HEK293 (cell line): ENCODE results near the gene IL3RA.
A peak's percentile ranks its signal among the peaks of the same experiment; 100 is the strongest.

ENCODE experiments used
- HOXD13 ChIP-seq: sonication (generic); formaldehyde crosslinking; IDR thresholded peaks from 2 replicates; pipeline ENCODE4 v1.8.0; 2022; ENCODE audit warnings: missing genetic modification reagents, borderline replicate concordance
- KLF1 ChIP-seq: fragments of 450-650 bp; formaldehyde crosslinking; IDR thresholded peaks from 2 replicates; pipeline ENCODE4 v1.5.1; 2016; ENCODE audit warnings: missing biosample characterization, missing genetic modification characterization
- KLF8 ChIP-seq: fragments of 450-650 bp; formaldehyde crosslinking; IDR thresholded peaks from 2 replicates; pipeline ENCODE4 v1.5.1; 2016; ENCODE audit warnings: missing biosample characterization, missing genetic modification characterization
- MYNN ChIP-seq: fragments of 450-650 bp; formaldehyde crosslinking; IDR thresholded peaks from 2 replicates; pipeline ENCODE4 v1.5.1; 2016; ENCODE audit warnings: missing biosample characterization, missing genetic modification characterization, borderline replicate concordance
- OVOL3 ChIP-seq: fragments of 450-650 bp; formaldehyde crosslinking; IDR thresholded peaks from 2 replicates; pipeline ENCODE4 v1.5.1; 2016; ENCODE audit warnings: missing biosample characterization, missing genetic modification characterization
- SP2 ChIP-seq: fragments of 450-650 bp; formaldehyde crosslinking; IDR thresholded peaks from 2 replicates; pipeline ENCODE4 v1.5.1; 2016; ENCODE audit warnings: missing biosample characterization, missing genetic modification characterization
- SP7 ChIP-seq: fragments of 450-650 bp; formaldehyde crosslinking; IDR thresholded peaks from 2 replicates; pipeline ENCODE4 v1.5.1; 2016; ENCODE audit warnings: missing biosample characterization, missing genetic modification characterization
- ZBTB17 ChIP-seq: fragments of 450-650 bp; formaldehyde crosslinking; IDR thresholded peaks from 2 replicates; pipeline ENCODE4 v1.5.1; 2016; ENCODE audit warnings: missing biosample characterization, missing genetic modification characterization
- ZNF239 ChIP-seq: fragments of 450-650 bp; formaldehyde crosslinking; IDR thresholded peaks from 2 replicates; pipeline ENCODE4 v1.5.1; 2016; ENCODE audit warnings: missing biosample characterization, missing genetic modification characterization
- ZNF391 ChIP-seq: fragments of 450-650 bp; formaldehyde crosslinking; IDR thresholded peaks from 2 replicates; pipeline ENCODE4 v1.5.1; 2016; ENCODE audit warnings: low read depth, missing biosample characterization, missing genetic modification characterization, borderline replicate concordance
- ZNF660 ChIP-seq: fragments of 450-650 bp; IDR thresholded peaks from 2 replicates; pipeline ENCODE4 v1.5.1; 2018; ENCODE audit warnings: missing biosample characterization, mild to moderate bottlenecking, missing genetic modification characterization
- ZSCAN16 ChIP-seq: fragments of 450-650 bp; formaldehyde crosslinking; IDR thresholded peaks from 2 replicates; pipeline ENCODE4 v1.5.1; 2016; ENCODE audit warnings: missing biosample characterization, missing genetic modification characterization
- ZXDB ChIP-seq: fragments of 450-650 bp; formaldehyde crosslinking; IDR thresholded peaks from 2 replicates; pipeline ENCODE4 v1.5.1; 2016; ENCODE audit warnings: missing biosample characterization, missing genetic modification characterization
- TF ChIP-seq, protein P1 (sequence below): fragments of 450-650 bp; formaldehyde crosslinking; IDR thresholded peaks from 2 replicates; pipeline ENCODE4 v1.5.1; 2016; ENCODE audit warnings: missing biosample characterization, missing genetic modification characterization, borderline replicate concordance
- TF ChIP-seq, protein P2 (sequence below): fragments of 450-650 bp; formaldehyde crosslinking; conservative IDR thresholded peaks from 2 replicates; pipeline ENCODE4 v1.5.1; 2016; ENCODE audit warnings: low read depth, missing biosample characterization, missing genetic modification characterization
- TF ChIP-seq, protein P3 (sequence below): fragments of 450-650 bp; formaldehyde crosslinking; IDR thresholded peaks from 2 replicates; pipeline ENCODE4 v1.5.1; 2016; ENCODE audit warnings: missing biosample characterization, missing genetic modification characterization
- TF ChIP-seq, protein P4 (sequence below): fragments of 450-650 bp; formaldehyde crosslinking; IDR thresholded peaks from 2 replicates; pipeline ENCODE4 v1.5.1; 2016; ENCODE audit warnings: missing biosample characterization, missing genetic modification characterization
- TF ChIP-seq, protein P5 (sequence below): fragments of 450-650 bp; formaldehyde crosslinking; IDR thresholded peaks from 2 replicates; pipeline ENCODE4 v1.5.1; 2017; ENCODE audit warnings: missing biosample characterization, missing genetic modification characterization
- TF ChIP-seq, protein P6 (sequence below): fragments of 450-650 bp; formaldehyde crosslinking; conservative IDR thresholded peaks from 2 replicates; pipeline ENCODE4 v1.5.1; 2016; ENCODE audit warnings: low read depth, missing biosample characterization, missing genetic modification characterization

Gene IL3RA

DNA sequence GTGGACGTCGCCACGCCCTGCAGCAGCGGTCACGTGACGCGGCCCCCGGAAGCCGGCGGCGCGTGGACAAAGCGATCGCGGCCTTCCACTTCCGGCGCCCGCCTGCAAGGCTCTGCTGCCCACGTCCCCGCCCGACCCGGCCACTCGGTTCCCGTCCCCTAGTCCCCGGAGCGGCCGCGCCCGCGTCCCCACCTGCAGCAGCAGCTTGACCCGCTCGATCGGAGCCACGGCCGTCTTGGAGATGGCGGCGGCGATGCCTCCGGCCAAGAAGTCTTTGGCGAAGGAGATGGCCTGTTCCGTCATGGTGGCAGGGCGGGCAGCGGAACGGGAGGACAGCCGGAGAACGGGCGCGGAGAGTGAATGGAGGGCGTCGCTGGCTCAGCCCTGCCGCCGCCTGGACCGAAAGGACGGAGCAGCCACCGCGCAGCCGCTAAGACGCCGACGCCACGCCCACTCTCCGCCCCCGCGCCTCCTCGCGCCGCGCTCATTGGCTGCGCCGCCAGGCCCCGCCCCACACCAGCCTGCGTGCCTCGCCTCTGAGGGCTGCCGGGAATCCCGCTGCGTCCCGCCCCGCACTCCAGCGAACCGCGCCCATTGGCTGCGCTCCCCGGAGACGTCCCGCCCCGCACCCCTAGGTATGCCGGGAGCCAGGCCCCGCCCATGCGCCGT, 55.3 kb downstream of the IL3RA start, which contains the start of gene SLC25A6 (continued):
- TF ChIP-seq, protein P1, sequence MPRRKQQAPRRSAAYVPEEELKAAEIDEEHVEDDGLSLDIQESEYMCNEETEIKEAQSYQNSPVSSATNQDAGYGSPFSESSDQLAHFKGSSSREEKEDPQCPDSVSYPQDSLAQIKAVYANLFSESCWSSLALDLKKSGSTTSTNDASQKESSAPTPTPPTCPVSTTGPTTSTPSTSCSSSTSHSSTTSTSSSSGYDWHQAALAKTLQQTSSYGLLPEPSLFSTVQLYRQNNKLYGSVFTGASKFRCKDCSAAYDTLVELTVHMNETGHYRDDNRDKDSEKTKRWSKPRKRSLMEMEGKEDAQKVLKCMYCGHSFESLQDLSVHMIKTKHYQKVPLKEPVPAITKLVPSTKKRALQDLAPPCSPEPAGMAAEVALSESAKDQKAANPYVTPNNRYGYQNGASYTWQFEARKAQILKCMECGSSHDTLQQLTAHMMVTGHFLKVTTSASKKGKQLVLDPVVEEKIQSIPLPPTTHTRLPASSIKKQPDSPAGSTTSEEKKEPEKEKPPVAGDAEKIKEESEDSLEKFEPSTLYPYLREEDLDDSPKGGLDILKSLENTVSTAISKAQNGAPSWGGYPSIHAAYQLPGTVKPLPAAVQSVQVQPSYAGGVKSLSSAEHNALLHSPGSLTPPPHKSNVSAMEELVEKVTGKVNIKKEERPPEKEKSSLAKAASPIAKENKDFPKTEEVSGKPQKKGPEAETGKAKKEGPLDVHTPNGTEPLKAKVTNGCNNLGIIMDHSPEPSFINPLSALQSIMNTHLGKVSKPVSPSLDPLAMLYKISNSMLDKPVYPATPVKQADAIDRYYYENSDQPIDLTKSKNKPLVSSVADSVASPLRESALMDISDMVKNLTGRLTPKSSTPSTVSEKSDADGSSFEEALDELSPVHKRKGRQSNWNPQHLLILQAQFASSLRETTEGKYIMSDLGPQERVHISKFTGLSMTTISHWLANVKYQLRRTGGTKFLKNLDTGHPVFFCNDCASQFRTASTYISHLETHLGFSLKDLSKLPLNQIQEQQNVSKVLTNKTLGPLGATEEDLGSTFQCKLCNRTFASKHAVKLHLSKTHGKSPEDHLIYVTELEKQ (tag by site-specific recombination): no peak; the same call in 1 of the 2 replicates
- TF ChIP-seq, protein P2, sequence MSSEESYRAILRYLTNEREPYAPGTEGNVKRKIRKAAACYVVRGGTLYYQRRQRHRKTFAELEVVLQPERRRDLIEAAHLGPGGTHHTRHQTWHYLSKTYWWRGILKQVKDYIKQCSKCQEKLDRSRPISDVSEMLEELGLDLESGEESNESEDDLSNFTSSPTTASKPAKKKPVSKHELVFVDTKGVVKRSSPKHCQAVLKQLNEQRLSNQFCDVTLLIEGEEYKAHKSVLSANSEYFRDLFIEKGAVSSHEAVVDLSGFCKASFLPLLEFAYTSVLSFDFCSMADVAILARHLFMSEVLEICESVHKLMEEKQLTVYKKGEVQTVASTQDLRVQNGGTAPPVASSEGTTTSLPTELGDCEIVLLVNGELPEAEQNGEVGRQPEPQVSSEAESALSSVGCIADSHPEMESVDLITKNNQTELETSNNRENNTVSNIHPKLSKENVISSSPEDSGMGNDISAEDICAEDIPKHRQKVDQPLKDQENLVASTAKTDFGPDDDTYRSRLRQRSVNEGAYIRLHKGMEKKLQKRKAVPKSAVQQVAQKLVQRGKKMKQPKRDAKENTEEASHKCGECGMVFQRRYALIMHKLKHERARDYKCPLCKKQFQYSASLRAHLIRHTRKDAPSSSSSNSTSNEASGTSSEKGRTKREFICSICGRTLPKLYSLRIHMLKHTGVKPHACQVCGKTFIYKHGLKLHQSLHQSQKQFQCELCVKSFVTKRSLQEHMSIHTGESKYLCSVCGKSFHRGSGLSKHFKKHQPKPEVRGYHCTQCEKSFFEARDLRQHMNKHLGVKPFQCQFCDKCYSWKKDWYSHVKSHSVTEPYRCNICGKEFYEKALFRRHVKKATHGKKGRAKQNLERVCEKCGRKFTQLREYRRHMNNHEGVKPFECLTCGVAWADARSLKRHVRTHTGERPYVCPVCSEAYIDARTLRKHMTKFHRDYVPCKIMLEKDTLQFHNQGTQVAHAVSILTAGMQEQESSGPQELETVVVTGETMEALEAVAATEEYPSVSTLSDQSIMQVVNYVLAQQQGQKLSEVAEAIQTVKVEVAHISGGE (tag by site-specific recombination): peak; percentile 91
- TF ChIP-seq OVOL3 (tag by site-specific recombination) (peak; percentile 27; the same call in 1 of the 2 replicates), KLF1 (tag by site-specific recombination) (peak; percentile 55; the same call in 1 of the 2 replicates), ZBTB17 (peak; percentile 20), ZXDB (tag by site-specific recombination) (peak; percentile 65), ZSCAN16 (no peak), ZNF239 (0 out of 2 replicates have a peak, but pooled peaks have one; percentile 65), ZNF660 (no peak; the same call in 1 of the 2 replicates), MYNN (tag by site-specific recombination) (0 out of 2 replicates have a peak, but pooled peaks have one; percentile 57), HOXD13 (peak; percentile 72; the same call in 1 of the 2 replicates), SP7 (tag by site-specific recombination) (peak; percentile 52), KLF8 (peak; percentile 25; the same call in 1 of the 2 replicates), ZNF391 (tag by site-specific recombination) (0 out of 2 replicates have a peak, but pooled peaks have one; percentile 18), SP2 (tag by site-specific recombination) (peak; percentile 89)
- TF ChIP-seq, protein P3, sequence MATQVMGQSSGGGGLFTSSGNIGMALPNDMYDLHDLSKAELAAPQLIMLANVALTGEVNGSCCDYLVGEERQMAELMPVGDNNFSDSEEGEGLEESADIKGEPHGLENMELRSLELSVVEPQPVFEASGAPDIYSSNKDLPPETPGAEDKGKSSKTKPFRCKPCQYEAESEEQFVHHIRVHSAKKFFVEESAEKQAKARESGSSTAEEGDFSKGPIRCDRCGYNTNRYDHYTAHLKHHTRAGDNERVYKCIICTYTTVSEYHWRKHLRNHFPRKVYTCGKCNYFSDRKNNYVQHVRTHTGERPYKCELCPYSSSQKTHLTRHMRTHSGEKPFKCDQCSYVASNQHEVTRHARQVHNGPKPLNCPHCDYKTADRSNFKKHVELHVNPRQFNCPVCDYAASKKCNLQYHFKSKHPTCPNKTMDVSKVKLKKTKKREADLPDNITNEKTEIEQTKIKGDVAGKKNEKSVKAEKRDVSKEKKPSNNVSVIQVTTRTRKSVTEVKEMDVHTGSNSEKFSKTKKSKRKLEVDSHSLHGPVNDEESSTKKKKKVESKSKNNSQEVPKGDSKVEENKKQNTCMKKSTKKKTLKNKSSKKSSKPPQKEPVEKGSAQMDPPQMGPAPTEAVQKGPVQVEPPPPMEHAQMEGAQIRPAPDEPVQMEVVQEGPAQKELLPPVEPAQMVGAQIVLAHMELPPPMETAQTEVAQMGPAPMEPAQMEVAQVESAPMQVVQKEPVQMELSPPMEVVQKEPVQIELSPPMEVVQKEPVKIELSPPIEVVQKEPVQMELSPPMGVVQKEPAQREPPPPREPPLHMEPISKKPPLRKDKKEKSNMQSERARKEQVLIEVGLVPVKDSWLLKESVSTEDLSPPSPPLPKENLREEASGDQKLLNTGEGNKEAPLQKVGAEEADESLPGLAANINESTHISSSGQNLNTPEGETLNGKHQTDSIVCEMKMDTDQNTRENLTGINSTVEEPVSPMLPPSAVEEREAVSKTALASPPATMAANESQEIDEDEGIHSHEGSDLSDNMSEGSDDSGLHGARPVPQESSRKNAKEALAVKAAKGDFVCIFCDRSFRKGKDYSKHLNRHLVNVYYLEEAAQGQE (tag by site-specific recombination): 0 out of 2 replicates have a peak, but pooled peaks have one; percentile 18
- TF ChIP-seq, protein P4, sequence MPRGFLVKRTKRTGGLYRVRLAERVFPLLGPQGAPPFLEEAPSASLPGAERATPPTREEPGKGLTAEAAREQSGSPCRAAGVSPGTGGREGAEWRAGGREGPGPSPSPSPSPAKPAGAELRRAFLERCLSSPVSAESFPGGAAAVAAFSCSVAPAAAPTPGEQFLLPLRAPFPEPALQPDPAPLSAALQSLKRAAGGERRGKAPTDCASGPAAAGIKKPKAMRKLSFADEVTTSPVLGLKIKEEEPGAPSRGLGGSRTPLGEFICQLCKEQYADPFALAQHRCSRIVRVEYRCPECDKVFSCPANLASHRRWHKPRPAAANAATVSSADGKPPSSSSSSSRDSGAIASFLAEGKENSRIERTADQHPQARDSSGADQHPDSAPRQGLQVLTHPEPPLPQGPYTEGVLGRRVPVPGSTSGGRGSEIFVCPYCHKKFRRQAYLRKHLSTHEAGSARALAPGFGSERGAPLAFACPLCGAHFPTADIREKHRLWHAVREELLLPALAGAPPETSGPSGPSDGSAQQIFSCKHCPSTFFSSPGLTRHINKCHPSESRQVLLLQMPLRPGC: peak; percentile 66; the same call in 1 of the 2 replicates
- TF ChIP-seq, protein P5, sequence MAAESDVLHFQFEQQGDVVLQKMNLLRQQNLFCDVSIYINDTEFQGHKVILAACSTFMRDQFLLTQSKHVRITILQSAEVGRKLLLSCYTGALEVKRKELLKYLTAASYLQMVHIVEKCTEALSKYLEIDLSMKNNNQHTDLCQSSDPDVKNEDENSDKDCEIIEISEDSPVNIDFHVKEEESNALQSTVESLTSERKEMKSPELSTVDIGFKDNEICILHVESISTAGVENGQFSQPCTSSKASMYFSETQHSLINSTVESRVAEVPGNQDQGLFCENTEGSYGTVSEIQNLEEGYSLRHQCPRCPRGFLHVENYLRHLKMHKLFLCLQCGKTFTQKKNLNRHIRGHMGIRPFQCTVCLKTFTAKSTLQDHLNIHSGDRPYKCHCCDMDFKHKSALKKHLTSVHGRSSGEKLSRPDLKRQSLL (tag by site-specific recombination): no peak
- TF ChIP-seq, protein P6, sequence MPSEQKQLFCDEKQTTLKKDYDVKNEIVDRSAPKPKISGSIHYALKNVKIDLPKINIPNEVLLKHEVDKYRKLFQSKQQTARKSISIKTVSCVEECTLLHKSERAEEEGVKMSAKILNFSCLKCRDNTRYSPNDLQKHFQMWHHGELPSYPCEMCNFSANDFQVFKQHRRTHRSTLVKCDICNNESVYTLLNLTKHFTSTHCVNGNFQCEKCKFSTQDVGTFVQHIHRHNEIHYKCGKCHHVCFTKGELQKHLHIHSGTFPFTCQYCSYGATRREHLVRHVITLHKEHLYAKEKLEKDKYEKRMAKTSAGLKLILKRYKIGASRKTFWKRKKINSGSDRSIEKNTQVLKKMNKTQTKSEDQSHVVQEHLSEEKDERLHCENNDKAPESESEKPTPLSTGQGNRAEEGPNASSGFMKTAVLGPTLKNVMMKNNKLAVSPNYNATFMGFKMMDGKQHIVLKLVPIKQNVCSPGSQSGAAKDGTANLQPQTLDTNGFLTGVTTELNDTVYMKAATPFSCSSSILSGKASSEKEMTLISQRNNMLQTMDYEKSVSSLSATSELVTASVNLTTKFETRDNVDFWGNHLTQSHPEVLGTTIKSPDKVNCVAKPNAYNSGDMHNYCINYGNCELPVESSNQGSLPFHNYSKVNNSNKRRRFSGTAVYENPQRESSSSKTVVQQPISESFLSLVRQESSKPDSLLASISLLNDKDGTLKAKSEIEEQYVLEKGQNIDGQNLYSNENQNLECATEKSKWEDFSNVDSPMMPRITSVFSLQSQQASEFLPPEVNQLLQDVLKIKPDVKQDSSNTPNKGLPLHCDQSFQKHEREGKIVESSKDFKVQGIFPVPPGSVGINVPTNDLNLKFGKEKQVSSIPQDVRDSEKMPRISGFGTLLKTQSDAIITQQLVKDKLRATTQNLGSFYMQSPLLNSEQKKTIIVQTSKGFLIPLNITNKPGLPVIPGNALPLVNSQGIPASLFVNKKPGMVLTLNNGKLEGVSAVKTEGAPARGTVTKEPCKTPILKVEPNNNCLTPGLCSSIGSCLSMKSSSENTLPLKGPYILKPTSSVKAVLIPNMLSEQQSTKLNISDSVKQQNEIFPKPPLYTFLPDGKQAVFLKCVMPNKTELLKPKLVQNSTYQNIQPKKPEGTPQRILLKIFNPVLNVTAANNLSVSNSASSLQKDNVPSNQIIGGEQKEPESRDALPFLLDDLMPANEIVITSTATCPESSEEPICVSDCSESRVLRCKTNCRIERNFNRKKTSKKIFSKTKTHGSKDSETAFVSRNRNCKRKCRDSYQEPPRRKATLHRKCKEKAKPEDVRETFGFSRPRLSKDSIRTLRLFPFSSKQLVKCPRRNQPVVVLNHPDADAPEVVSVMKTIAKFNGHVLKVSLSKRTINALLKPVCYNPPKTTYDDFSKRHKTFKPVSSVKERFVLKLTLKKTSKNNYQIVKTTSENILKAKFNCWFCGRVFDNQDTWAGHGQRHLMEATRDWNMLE: peak; percentile 44; the same call in 1 of the 2 replicates
